Kidney (tissue), 14 donors: Measurements from ENCODE around the gene CTSL. TPM values are rescaled to one million over a fixed set of nuclear protein-coding genes. Genes with fewer than 3 reads are reported as not detected.

Experiments used
- DNase-seq, 5 donors: peaks; one replicate each; pipeline ENCODE4 v3.0.0-alpha.2; 2013 to 2020
- FAIRE-seq: peaks from 2 replicates; lab custom pipeline; 2012; peaks lifted over from hg19 to GRCh38; lab: Jason Lieb, UNC
- H3K27ac ChIP-seq, 2 donors: one replicate each; pipeline ENCODE4 v1.7.0; 2013; ENCODE audit warnings: low read depth in 2 of 2, low read length in 2 of 2, inconsistent platforms in 1 of 2
- H3K27me3 ChIP-seq: one replicate; pipeline ENCODE4 v1.7.1; 2013; ENCODE audit warnings: low read length, inconsistent platforms; ENCODE audit not compliant: control insufficient read depth, insufficient read depth
- H3K36me3 ChIP-seq, 3 donors: one replicate each; pipeline versions ENCODE4 v1.7.0 to v1.7.1; 2013; ENCODE audit warnings: low read length in 3 of 3, control low read depth in 1 of 3, inconsistent platforms in 1 of 3; ENCODE audit not compliant: insufficient read depth in 3 of 3, control insufficient read depth in 2 of 3
- H3K4me1 ChIP-seq, 3 donors: one replicate each; pipeline versions ENCODE4 v1.7.0 to v1.7.1; 2013; ENCODE audit warnings: low read length in 3 of 3, inconsistent platforms in 1 of 3, low read depth in 1 of 3; ENCODE audit not compliant: control insufficient read depth in 2 of 3, insufficient read depth in 2 of 3
- H3K4me3 ChIP-seq, 3 donors: one replicate each; pipeline versions ENCODE4 v1.7.0 to v1.8.1; 2013; ENCODE audit warnings: low read length in 3 of 3, control low read depth in 1 of 3, inconsistent platforms in 1 of 3
- H3K9ac ChIP-seq, 3 donors: one replicate each; pipeline versions ENCODE4 v1.7.0 to v1.7.1; 2013; ENCODE audit warnings: low read length in 3 of 3, control low read depth in 1 of 3, inconsistent platforms in 1 of 3
- H3K9me3 ChIP-seq, 3 donors: one replicate each; pipeline versions ENCODE4 v1.7.0 to v1.7.1; 2013; ENCODE audit warnings: low read length in 3 of 3, control low read depth in 1 of 3, inconsistent platforms in 1 of 3; ENCODE audit not compliant: control insufficient read depth in 2 of 3, insufficient read depth in 1 of 3
- CTCF ChIP-seq: IDR thresholded peaks from 3 replicates; pipeline ENCODE4 v1.5.1; 2012; ENCODE audit warnings: mild to moderate bottlenecking, moderate library complexity, borderline replicate concordance; ENCODE audit not compliant: insufficient read depth; ENCODE audit errors: extremely low read depth
- intact Hi-C: fragments of 100-400 bp; cut with DNase I; formaldehyde crosslinking; loops from one replicate; pipeline ENCODE4 v1.11.1; 2022
- polyA plus RNA-seq: library from polyadenylated mRNA; stranded (reverse); fragments of 350-450 nt; fragmentation: Illumina TruSeq; extraction: RNeasy Lipid Tissue Mini Kit (QIAGEN cat#74804); gene quantifications from one replicate; pipeline ENCODE4 v1.2.3, GENCODE V29; 2014; ENCODE audit warnings: low read depth, low replicate concordance; ENCODE audit not compliant: insufficient read depth
- total RNA-seq: library from RNA; stranded (reverse); fragmentation: NEBNext Ultra II Directional; extraction: Animal tissue kit (Norgen Biotek cat#: 25700); gene quantifications from one replicate; pipeline ENCODE4 v1.2.1, GENCODE V29; 2021
- donor health status: control.
- donor health status: control.
- donor health status: control.
- donor health status: control.
- donor health status: control.
- donor health status: DM: yes; HTN: yes; CAD: no.
- donor health status: Normal renal cell carcinoma (clear cell type).

Gene CTSL
- total and polyA plus RNA-seq, 2 donors from 2014 or later: 139 to 237 TPM

GRCh38 chr9:87778996-87779395 lies 53.1 kb downstream of the CTSL start:
- intact Hi-C loops: no loop called here
- H3K27ac ChIP-seq: no peak overlapping the region
- no peaks in the 10 kb centered on the region for H3K4me1 ChIP-seq
- TF ChIP-seq CTCF: no peak
- H3K9ac ChIP-seq: no peak overlapping the region
- FAIRE-seq (no peak), DNase-seq (no peak)
- H3K9me3 ChIP-seq: no peaks in the 10 kb centered on the region
- peaks cover 0 to 3% (median 0%) of the 10 kb centered on the region in 3 donors for H3K36me3 ChIP-seq
- no peak overlapping the region for H3K4me3 ChIP-seq
- H3K27me3 ChIP-seq: no peaks in the 10 kb centered on the region

Other genes with a start within 250 kb of the CTSL start
- 166 TPM for gene DAPK1, start 228.3 kb upstream of the CTSL start, total RNA-seq
- gene DAPK1, start 228.3 kb upstream of the CTSL start, polyA plus RNA-seq: 15.5 TPM
- gene SPATA31E1, start 156.8 kb downstream of the CTSL start, total RNA-seq: not detected
- gene SPATA31E1, start 156.8 kb downstream of the CTSL start, polyA plus RNA-seq: not detected
- not detected for gene SPATA31C1, start 191.8 kb downstream of the CTSL start, total RNA-seq
- gene SPATA31C1, start 191.8 kb downstream of the CTSL start, polyA plus RNA-seq: not detected
- gene CDK20, start 248.4 kb downstream of the CTSL start, total RNA-seq: 13.6 TPM
- 11.8 TPM for gene CDK20, start 248.4 kb downstream of the CTSL start, polyA plus RNA-seq